HUES6 (cell line): ENCODE data around the gene ALDH4A1.

Experiments
- H3K27ac ChIP-seq: 2 replicates; pipeline ENCODE4 v1.7.0; 2013; ENCODE audit warnings: low read depth, mild to moderate bottlenecking, low read length, inconsistent platforms
- H3K27me3 ChIP-seq: 2 replicates; pipeline ENCODE4 v1.6.1; 2013; ENCODE audit warnings: low read length; ENCODE audit not compliant: control insufficient read depth, insufficient read depth
- H3K36me3 ChIP-seq: 2 replicates; pipeline ENCODE4 v1.6.1; 2013; ENCODE audit warnings: low read length; ENCODE audit not compliant: control insufficient read depth, insufficient read depth
- H3K4me1 ChIP-seq: 2 replicates; pipeline ENCODE4 v1.6.1; 2013; ENCODE audit warnings: low read length; ENCODE audit not compliant: control insufficient read depth, insufficient read depth
- H3K4me3 ChIP-seq: 2 replicates; pipeline ENCODE4 v1.5.1; 2013; ENCODE audit warnings: low read depth, low read length
- H3K9ac ChIP-seq: one replicate; pipeline ENCODE4 v1.6.1; 2013; ENCODE audit warnings: mild to moderate bottlenecking, low read length
- H3K9me3 ChIP-seq: 2 replicates; pipeline ENCODE4 v1.6.1; 2013; ENCODE audit warnings: low read depth, low read length; ENCODE audit not compliant: control insufficient read depth, insufficient read depth

ALDH4A1 gene

GRCh38 chr1:18927082-18927653, 24.8 kb upstream of the ALDH4A1 start:
- H3K4me3 ChIP-seq: no peak overlapping the region
- no peaks in the 10 kb centered on the region for H3K9me3 ChIP-seq
- peaks cover 66% of the 10 kb centered on the region for H3K4me1 ChIP-seq
- no peaks in the 10 kb centered on the region for H3K27me3 ChIP-seq
- H3K27ac ChIP-seq: peak overlapping the region; percentile 39; the same call in 1 of the 2 replicates
- no peaks in the 10 kb centered on the region for H3K36me3 ChIP-seq
- no peak overlapping the region for H3K9ac ChIP-seq

GRCh38 chr1:18926315-18927081, 24.1 kb upstream of the ALDH4A1 start:
- no peak overlapping the region for H3K9ac ChIP-seq

DNA sequence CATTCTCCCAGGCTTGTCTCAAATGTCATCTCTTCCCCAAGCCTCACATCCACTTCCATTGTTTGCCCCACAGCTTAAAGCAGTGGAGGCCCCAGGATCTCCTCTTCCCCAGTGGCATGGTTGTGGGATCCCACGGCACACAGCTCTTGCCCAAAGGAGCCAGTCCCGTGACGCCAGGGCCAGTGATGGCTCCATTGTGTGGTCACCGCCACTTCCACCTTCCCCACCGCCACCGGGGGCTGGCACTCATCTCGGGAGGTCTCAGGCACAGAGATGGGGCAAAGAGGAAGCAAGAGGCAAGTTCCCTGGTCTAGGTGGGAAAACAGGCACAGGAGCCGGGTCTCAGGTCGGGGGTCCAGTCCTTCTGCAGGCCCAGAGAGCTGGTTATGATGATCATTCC, 22.9 kb upstream of the ALDH4A1 start:
- no peak overlapping the region for H3K9ac ChIP-seq
- no peak overlapping the region for H3K27ac ChIP-seq
- no peaks in the 10 kb centered on the region for H3K27me3 ChIP-seq
- H3K4me3 ChIP-seq: no peak overlapping the region
- H3K36me3 ChIP-seq: no peaks in the 10 kb centered on the region
- H3K4me1 ChIP-seq: peaks cover 58% of the 10 kb centered on the region
- no peaks in the 10 kb centered on the region for H3K9me3 ChIP-seq

More at GRCh38 chr1:18926315-18927081, 24.1 kb upstream of the ALDH4A1 start:
- Histone ChIP-seq H3K36me3 (no peaks in the 10 kb centered on the region), H3K27me3 (no peaks in the 10 kb centered on the region), H3K27ac (peak overlapping the region; percentile 39; the same call in 1 of the 2 replicates), H3K4me3 (no peak overlapping the region), H3K4me1 (peaks cover 64% of the 10 kb centered on the region), H3K9me3 (no peaks in the 10 kb centered on the region)

DNA sequence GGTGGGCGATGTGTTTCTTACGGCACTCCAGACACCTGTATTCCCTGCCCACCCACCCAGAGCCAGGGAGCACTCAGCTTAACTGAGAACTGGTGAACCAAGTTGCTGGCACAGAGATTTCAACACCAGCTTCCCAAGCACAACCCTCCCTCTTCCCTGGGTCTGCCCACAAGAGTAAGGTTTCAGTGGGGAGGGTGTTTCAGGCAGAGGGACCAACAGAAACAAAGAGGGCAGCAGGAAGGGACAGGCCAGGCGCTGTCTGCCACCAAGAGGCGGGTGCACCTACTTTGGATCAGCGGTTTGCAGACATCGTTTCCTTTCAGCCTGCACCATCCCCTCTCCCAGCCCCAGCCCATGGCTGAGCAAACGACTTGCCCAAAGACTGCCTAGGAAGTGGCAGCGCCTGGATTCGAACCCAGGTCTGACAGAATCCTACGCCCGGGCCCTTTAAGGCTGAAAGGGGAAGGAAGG, 21.9 kb upstream of the ALDH4A1 start:
- no peak overlapping the region for H3K4me3 ChIP-seq
- no peaks in the 10 kb centered on the region for H3K27me3 ChIP-seq
- peaks cover 51% of the 10 kb centered on the region for H3K4me1 ChIP-seq
- H3K9me3 ChIP-seq: no peaks in the 10 kb centered on the region
- no peak overlapping the region for H3K9ac ChIP-seq
- H3K36me3 ChIP-seq: no peaks in the 10 kb centered on the region
- H3K27ac ChIP-seq: no peak overlapping the region

DNA sequence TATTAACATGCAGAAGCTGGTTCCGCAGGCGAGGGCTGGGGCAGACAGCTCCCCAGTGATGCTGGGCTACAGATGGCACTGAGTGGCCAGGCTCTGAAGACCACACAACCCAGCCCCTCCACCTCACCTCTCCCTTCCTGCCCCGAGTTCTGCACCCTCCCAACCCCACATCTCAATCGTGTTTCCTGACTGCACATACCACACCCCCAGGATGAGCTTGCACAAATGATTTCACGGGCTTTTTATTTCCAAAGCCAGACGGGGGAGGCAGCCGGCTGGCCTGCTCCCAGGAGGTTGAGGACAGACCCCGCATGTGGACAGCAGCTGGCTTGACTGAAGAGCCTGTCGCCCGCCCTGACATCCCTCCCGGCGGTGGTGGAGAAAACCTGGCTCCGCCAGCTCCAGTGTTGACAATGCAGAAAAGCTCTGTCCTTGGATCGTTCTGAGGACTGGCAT, 21.4 kb upstream of the ALDH4A1 start:
- H3K27me3 ChIP-seq: no peaks in the 10 kb centered on the region
- no peak overlapping the region for H3K4me3 ChIP-seq
- H3K9ac ChIP-seq: no peak overlapping the region
- no peak overlapping the region for H3K27ac ChIP-seq
- peaks cover 49% of the 10 kb centered on the region for H3K4me1 ChIP-seq
- H3K9me3 ChIP-seq: no peaks in the 10 kb centered on the region
- no peaks in the 10 kb centered on the region for H3K36me3 ChIP-seq

DNA sequence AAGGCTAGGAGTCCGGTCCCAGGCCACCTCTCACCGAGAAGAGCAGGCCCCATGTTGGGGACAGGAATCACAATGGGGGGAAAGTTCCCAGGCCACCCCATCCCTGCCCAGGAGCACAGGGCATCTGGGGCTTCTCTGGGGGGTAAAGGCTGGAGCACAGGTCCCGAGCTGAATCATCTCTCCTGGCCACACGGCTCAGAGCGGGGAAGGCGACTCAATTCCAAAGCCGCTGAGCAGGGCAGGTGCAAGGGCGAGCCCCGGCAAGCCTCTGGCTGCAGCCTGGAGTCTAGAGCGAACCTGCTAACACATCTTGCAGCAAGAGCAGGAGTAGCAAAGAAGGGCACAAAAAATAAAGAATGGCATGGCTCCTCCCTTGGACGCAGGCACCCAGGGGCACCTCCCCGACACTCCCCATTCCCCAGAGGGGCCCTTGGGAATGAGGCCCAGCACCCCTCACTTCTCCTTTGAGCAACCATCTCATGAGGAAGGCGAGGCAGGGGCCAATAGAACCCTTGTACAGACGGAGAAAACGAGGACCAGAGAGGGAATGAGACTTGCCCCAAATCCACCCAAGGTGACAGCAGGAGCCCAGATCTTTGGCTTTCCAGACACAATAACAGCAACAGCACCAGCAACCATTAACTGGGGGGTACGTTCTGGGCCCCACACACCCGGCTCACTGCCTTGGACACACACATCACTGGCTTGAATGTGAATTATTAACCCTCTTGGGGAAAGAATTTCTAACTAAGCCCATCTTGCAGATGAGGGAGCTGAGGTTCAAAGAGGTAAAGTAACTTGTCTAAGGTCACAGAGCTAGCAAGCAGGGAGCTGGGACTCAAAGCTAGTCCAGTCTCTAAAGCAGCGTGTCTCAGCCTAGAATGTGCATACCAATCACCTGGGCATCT, 20.7 kb upstream of the ALDH4A1 start:
- Histone ChIP-seq H3K4me3 (no peak overlapping the region), H3K36me3 (no peaks in the 10 kb centered on the region), H3K9ac (no peak overlapping the region), H3K27ac (no peak overlapping the region), H3K27me3 (no peaks in the 10 kb centered on the region), H3K4me1 (peaks cover 42% of the 10 kb centered on the region), H3K9me3 (no peaks in the 10 kb centered on the region)

DNA sequence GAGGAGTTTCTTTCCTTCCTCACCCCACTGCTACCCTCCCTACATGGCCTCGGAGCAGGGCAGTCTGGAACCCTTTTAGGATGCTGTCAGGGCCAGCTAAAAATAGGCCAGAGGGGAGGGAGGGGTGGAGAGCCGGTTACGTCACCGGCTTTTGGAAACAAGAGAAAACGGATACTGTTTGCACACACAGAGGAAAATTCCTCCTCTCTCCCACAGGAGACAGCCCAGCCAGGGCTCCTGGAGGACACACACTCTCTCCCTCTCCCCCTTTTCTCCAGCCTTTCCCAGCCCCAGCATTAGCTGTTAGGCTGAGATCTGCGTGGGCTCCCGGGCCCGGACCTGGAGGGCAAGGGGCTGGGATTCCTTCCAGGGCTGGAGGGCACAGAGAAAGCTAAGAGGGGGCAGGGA, 20.0 kb upstream of the ALDH4A1 start:
- H3K4me3 ChIP-seq: no peak overlapping the region
- peaks cover 34% of the 10 kb centered on the region for H3K4me1 ChIP-seq
- H3K27me3 ChIP-seq: no peaks in the 10 kb centered on the region
- H3K27ac ChIP-seq: no peak overlapping the region
- no peak overlapping the region for H3K9ac ChIP-seq
- H3K9me3 ChIP-seq: no peaks in the 10 kb centered on the region
- no peaks in the 10 kb centered on the region for H3K36me3 ChIP-seq

- Histone ChIP-seq H3K9me3 (no peaks in the 10 kb centered on the region), H3K4me3 (no peak overlapping the region), H3K9ac (no peak overlapping the region), H3K27me3 (no peaks in the 10 kb centered on the region), H3K36me3 (no peaks in the 10 kb centered on the region), H3K4me1 (peaks cover 28% of the 10 kb centered on the region), H3K27ac (no peak overlapping the region)
These were observed 19.3 kb upstream of the ALDH4A1 start for GRCh38 chr1:18921516-18922251.

GRCh38 chr1:18920931-18921330, 18.6 kb upstream of the ALDH4A1 start:
- H3K36me3 ChIP-seq: 0 out of 2 replicates have a peak, but pooled peaks cover 3% of the 10 kb centered on the region
- H3K27me3 ChIP-seq: no peaks in the 10 kb centered on the region
- H3K9ac ChIP-seq: no peak overlapping the region
- H3K4me3 ChIP-seq: no peak overlapping the region
- H3K9me3 ChIP-seq: no peaks in the 10 kb centered on the region
- H3K4me1 ChIP-seq: peaks cover 23% of the 10 kb centered on the region
- no peak overlapping the region for H3K27ac ChIP-seq

DNA sequence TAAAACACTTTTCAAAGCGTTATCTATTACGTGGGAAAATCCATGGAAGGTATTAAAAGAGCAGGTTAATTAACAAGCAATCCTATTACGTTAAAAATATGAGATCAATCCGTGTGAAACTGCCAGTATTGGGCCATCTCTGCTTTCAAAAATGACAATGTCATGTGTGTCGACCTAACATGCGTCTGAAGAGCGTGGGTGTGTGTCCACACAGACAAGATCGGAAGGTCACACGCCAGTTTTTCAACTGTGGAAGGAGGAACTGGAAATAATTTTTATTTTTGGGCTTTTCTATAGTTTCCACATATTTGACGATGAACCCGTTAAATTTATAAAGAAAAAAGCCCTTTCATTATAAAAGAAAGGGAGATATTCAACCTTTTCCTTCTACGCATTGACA, 17.6 kb upstream of the ALDH4A1 start:
- H3K36me3 ChIP-seq: 0 out of 2 replicates have a peak, but pooled peaks cover 3% of the 10 kb centered on the region
- no peak overlapping the region for H3K27ac ChIP-seq
- H3K9ac ChIP-seq: no peak overlapping the region
- H3K9me3 ChIP-seq: no peaks in the 10 kb centered on the region
- no peaks in the 10 kb centered on the region for H3K27me3 ChIP-seq
- no peak overlapping the region for H3K4me3 ChIP-seq
- H3K4me1 ChIP-seq: peaks cover 23% of the 10 kb centered on the region
